Endometrium (tissue), 2 donors: ENCODE data around the gene TAF5.
"Not testable (repeated sequence)": the region's sequence is repeated elsewhere in the genome, so short reads cannot be mapped to it uniquely, and the experiment has no call there.

ENCODE experiments used
- FAIRE-seq: peaks from 2 replicates; lab custom pipeline; 2012; peaks lifted over from hg19 to GRCh38; lab: Jason Lieb, UNC
- donor health status: control.
- donor health status: control.

Gene TAF5

GRCh38 chr10:103367782-103368518, at the start of gene TAF5:
Gene TAF5, plus strand, starts transcription at chr10:103367976. Its CDS starts 14 bp downstream, at chr10:103367990.
- FAIRE-seq, result peak; percentile 89

GRCh38 chr10:103327906-103328305, 39.9 kb upstream of the TAF5 start:
- FAIRE-seq, result no peak

GRCh38 chr10:103333934-103334520, 33.7 kb upstream of the TAF5 start:
- peak; percentile 97 for FAIRE-seq

GRCh38 chr10:103334567-103334966, 33.2 kb upstream of the TAF5 start:
- no peak for FAIRE-seq

GRCh38 chr10:103336370-103336769, 31.4 kb upstream of the TAF5 start:
- no peak for FAIRE-seq

GRCh38 chr10:103350175-103350516, 17.6 kb upstream of the TAF5 start:
- no peak for FAIRE-seq

- no peak for FAIRE-seq
Measured at GRCh38 chr10:103350517-103351260, 17.1 kb upstream of the TAF5 start, which contains the start of gene PCGF6. Gene PCGF6, minus strand, starts transcription at chr10:103351140. Its CDS starts 74 bp downstream, at chr10:103351066.

- no peak for FAIRE-seq
Measured at GRCh38 chr10:103353281-103353680, 14.5 kb upstream of the TAF5 start.

- FAIRE-seq, result not testable (repeated sequence)
Measured at GRCh38 chr10:103354567-103354966, 13.2 kb upstream of the TAF5 start.

- FAIRE-seq, result no peak
Measured at GRCh38 chr10:103355906-103356599, 11.7 kb upstream of the TAF5 start.

- FAIRE-seq, result not testable (repeated sequence)
Measured at GRCh38 chr10:103359493-103359892, 8.3 kb upstream of the TAF5 start.

- FAIRE-seq, result not testable (repeated sequence)
Measured at GRCh38 chr10:103360791-103361190, 7.0 kb upstream of the TAF5 start.

- no peak for FAIRE-seq
Measured at GRCh38 chr10:103367379-103367781, 396 bp upstream of the TAF5 start.

- FAIRE-seq, result no peak
Measured at GRCh38 chr10:103373544-103373943, 5.8 kb downstream of the TAF5 start.

GRCh38 chr10:103374263-103374662, 6.5 kb downstream of the TAF5 start:
- FAIRE-seq, result no peak

- no peak for FAIRE-seq
Measured at GRCh38 chr10:103382769-103383168, 15.0 kb downstream of the TAF5 start.

- FAIRE-seq, result no peak
Measured at GRCh38 chr10:103394180-103394579, 26.4 kb downstream of the TAF5 start.

GRCh38 chr10:103395754-103396066, 27.9 kb downstream of the TAF5 start:
- FAIRE-seq, result no peak

GRCh38 chr10:103396067-103396788, 28.5 kb downstream of the TAF5 start, which contains the start of the genes ATP5MK and PDCD11:
Gene ATP5MK, minus strand, starts transcription at chr10:103396475. Its CDS starts 4,018 bp downstream, at chr10:103392457.
Gene PDCD11, plus strand, starts transcription at chr10:103396626. Its CDS starts 1,801 bp downstream, at chr10:103398427.
- FAIRE-seq, result peak; percentile 93

- no peak for FAIRE-seq
Measured at GRCh38 chr10:103396789-103397087, 29.0 kb downstream of the TAF5 start.

- no peak for FAIRE-seq
Measured at GRCh38 chr10:103397191-103397825, 29.5 kb downstream of the TAF5 start.
